Measurements from ENCODE around the gene ACAP2. TPM values are rescaled to one million over a fixed set of nuclear protein-coding genes. Genes with fewer than 3 reads are reported as not detected.

Gene ACAP2
- total RNA-seq, 1 donor from 2014 or later, result 61.2 TPM

DNA sequence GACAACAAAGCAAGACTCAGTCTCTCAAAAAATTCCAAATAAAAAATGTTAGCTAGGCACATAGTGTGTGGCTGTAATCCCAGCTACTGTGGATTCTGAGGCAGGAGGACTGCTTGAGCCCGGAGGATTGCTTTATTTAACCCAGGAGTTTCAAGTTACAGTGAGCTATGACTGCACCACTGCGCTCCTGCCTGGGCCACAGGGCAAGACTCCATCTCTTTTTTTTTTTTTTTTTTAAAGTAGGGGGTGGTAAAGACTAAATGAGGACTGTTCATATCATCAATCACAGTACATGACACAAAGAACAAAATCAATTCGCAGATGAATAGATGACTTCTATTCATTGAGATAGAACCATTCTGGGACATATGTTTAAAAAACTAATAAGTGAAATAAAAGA is 48.1 kb downstream of the ACAP2 start:
- Mint-ChIP-seq H3K36me3 (ENCODE audit: low read depth, unreplicated experiment) (no peaks in the 10 kb centered on the region), H3K27ac (ENCODE audit: unreplicated experiment) (no peak overlapping the region), H3K4me3 (ENCODE audit: unreplicated experiment) (no peak overlapping the region), H3K4me1 (ENCODE audit: unreplicated experiment) (peaks cover 5% of the 10 kb centered on the region), H3K9me3 (ENCODE audit: unreplicated experiment) (no peaks in the 10 kb centered on the region), H3K27me3 (ENCODE audit: unreplicated experiment) (no peaks in the 10 kb centered on the region)
- TF ChIP-seq, protein P1, sequence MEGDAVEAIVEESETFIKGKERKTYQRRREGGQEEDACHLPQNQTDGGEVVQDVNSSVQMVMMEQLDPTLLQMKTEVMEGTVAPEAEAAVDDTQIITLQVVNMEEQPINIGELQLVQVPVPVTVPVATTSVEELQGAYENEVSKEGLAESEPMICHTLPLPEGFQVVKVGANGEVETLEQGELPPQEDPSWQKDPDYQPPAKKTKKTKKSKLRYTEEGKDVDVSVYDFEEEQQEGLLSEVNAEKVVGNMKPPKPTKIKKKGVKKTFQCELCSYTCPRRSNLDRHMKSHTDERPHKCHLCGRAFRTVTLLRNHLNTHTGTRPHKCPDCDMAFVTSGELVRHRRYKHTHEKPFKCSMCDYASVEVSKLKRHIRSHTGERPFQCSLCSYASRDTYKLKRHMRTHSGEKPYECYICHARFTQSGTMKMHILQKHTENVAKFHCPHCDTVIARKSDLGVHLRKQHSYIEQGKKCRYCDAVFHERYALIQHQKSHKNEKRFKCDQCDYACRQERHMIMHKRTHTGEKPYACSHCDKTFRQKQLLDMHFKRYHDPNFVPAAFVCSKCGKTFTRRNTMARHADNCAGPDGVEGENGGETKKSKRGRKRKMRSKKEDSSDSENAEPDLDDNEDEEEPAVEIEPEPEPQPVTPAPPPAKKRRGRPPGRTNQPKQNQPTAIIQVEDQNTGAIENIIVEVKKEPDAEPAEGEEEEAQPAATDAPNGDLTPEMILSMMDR (IDR thresholded peaks at IDR 0.05; ENCODE audit: unreplicated experiment), result no peak
- DNase-seq (ENCODE audit: low spot score), result no peak

GRCh38 chr3:195394024-195394423 is 48.8 kb downstream of the ACAP2 start:
- TF ChIP-seq, protein P1 (IDR thresholded peaks at IDR 0.05; ENCODE audit: unreplicated experiment), result no peak
- no peak for DNase-seq (ENCODE audit: low spot score)
- Mint-ChIP-seq H3K27ac (ENCODE audit: unreplicated experiment) (no peak overlapping the region), H3K4me1 (ENCODE audit: unreplicated experiment) (peaks cover 5% of the 10 kb centered on the region), H3K36me3 (ENCODE audit: low read depth, unreplicated experiment) (no peaks in the 10 kb centered on the region), H3K4me3 (ENCODE audit: unreplicated experiment) (no peak overlapping the region), H3K9me3 (ENCODE audit: unreplicated experiment) (no peaks in the 10 kb centered on the region), H3K27me3 (ENCODE audit: unreplicated experiment) (no peaks in the 10 kb centered on the region)

- no peak for DNase-seq (ENCODE audit: low spot score)
- H3K27ac Mint-ChIP-seq (ENCODE audit: unreplicated experiment), result no peak overlapping the region
- TF ChIP-seq, protein P1 (IDR thresholded peaks at IDR 0.05; ENCODE audit: unreplicated experiment), result no peak
- H3K27me3 Mint-ChIP-seq (ENCODE audit: unreplicated experiment), result no peaks in the 10 kb centered on the region
- peaks cover 10% of the 10 kb centered on the region for H3K4me1 Mint-ChIP-seq (ENCODE audit: unreplicated experiment)
- no peak overlapping the region for H3K4me3 Mint-ChIP-seq (ENCODE audit: unreplicated experiment)
- no peaks in the 10 kb centered on the region for H3K36me3 Mint-ChIP-seq (ENCODE audit: low read depth, unreplicated experiment)
- no peaks in the 10 kb centered on the region for H3K9me3 Mint-ChIP-seq (ENCODE audit: unreplicated experiment)
Observed at GRCh38 chr3:195388380-195388779, 54.4 kb downstream of the ACAP2 start.

DNA sequence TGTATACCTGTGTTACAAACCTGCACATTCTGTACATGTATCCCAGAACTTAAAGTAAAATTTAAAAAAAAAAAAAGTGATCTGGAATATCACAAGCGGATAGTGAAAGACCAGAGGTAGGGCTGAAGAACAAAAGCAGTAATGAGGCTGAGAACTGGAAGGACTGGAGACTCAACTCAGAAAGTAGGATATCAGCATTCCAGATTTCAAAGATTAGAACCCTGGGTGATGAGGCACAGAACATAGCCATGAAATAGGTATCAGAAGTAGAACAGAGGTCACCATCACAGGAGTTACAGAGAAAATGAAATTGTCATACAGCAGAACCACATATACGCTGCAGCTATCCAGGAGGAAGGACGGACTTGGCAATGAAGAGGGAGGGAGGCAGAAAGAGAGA is 56.1 kb downstream of the ACAP2 start:
- TF ChIP-seq, protein P1 (IDR thresholded peaks at IDR 0.05; ENCODE audit: unreplicated experiment), result no peak
- no peak overlapping the region for H3K27ac Mint-ChIP-seq (ENCODE audit: unreplicated experiment)
- H3K27me3 Mint-ChIP-seq (ENCODE audit: unreplicated experiment), result no peaks in the 10 kb centered on the region

GRCh38 chr3:195385526-195385925 is 57.3 kb downstream of the ACAP2 start:
- TF ChIP-seq, protein P1 (IDR thresholded peaks at IDR 0.05; ENCODE audit: unreplicated experiment), result no peak
- no peak for DNase-seq (ENCODE audit: low spot score)
- Mint-ChIP-seq H3K4me1 (ENCODE audit: unreplicated experiment) (peaks cover 10% of the 10 kb centered on the region), H3K36me3 (ENCODE audit: low read depth, unreplicated experiment) (no peaks in the 10 kb centered on the region), H3K27ac (ENCODE audit: unreplicated experiment) (peak overlapping the region; percentile 70), H3K4me3 (ENCODE audit: unreplicated experiment) (no peak overlapping the region), H3K9me3 (ENCODE audit: unreplicated experiment) (no peaks in the 10 kb centered on the region), H3K27me3 (ENCODE audit: unreplicated experiment) (no peaks in the 10 kb centered on the region)

More for the DNA sequence above, 56.1 kb downstream of the ACAP2 start:
- peaks cover 10% of the 10 kb centered on the region for H3K4me1 Mint-ChIP-seq (ENCODE audit: unreplicated experiment)
- no peak for DNase-seq (ENCODE audit: low spot score)
- H3K36me3 Mint-ChIP-seq (ENCODE audit: low read depth, unreplicated experiment), result no peaks in the 10 kb centered on the region
- no peaks in the 10 kb centered on the region for H3K9me3 Mint-ChIP-seq (ENCODE audit: unreplicated experiment)
- H3K4me3 Mint-ChIP-seq (ENCODE audit: unreplicated experiment), result no peak overlapping the region
